Midbrain (tissue), 1 donor: Measurements from ENCODE around the gene CHSY1.

Source experiments
- DNase-seq: peaks from one replicate; lab custom pipeline; 2025; lab: John Stamatoyannopoulos, UW

Gene CHSY1

GRCh38 chr15:101152914-101153313, 98.9 kb downstream of the CHSY1 start:
- DNase-seq, result no peak

GRCh38 chr15:101151288-101151687, 100.6 kb downstream of the CHSY1 start:
- DNase-seq, result no peak

- DNase-seq, result no peak
Observed at GRCh38 chr15:101150723-101151040, 101.2 kb downstream of the CHSY1 start.

- DNase-seq, result no peak
Observed at GRCh38 chr15:101149864-101150722, 101.8 kb downstream of the CHSY1 start.

GRCh38 chr15:101148881-101149664, 102.8 kb downstream of the CHSY1 start:
- DNase-seq, result no peak

- DNase-seq, result no peak
Observed at GRCh38 chr15:101148166-101148880, 103.5 kb downstream of the CHSY1 start.

GRCh38 chr15:101147181-101147580, 104.7 kb downstream of the CHSY1 start:
- no peak for DNase-seq

GRCh38 chr15:101146118-101146702, 105.6 kb downstream of the CHSY1 start:
- DNase-seq, result no peak

GRCh38 chr15:101145362-101145761, 106.5 kb downstream of the CHSY1 start:
- no peak for DNase-seq

GRCh38 chr15:101143321-101143720, 108.5 kb downstream of the CHSY1 start:
- DNase-seq, result no peak

- no peak for DNase-seq
Observed at GRCh38 chr15:101142711-101143110, 109.1 kb downstream of the CHSY1 start.

- no peak for DNase-seq
Observed at GRCh38 chr15:101141926-101142527, 109.8 kb downstream of the CHSY1 start.

- no peak for DNase-seq
Observed at GRCh38 chr15:101140697-101141065, 111.2 kb downstream of the CHSY1 start.

GRCh38 chr15:101139986-101140696, 111.7 kb downstream of the CHSY1 start:
- no peak for DNase-seq

- DNase-seq, result no peak
Observed at GRCh38 chr15:101138913-101139880, 112.7 kb downstream of the CHSY1 start.

- no peak for DNase-seq
Observed at GRCh38 chr15:101138086-101138660, 113.7 kb downstream of the CHSY1 start.

GRCh38 chr15:101137312-101137940, 114.4 kb downstream of the CHSY1 start:
- no peak for DNase-seq

GRCh38 chr15:101136381-101137268, 115.2 kb downstream of the CHSY1 start:
- DNase-seq, result no peak
